WERI-Rb-1 (cell line): ENCODE data around the gene NOVA1.

Experiments used
- DNase-seq: peaks from one replicate; pipeline ENCODE4 v3.0.0-alpha.2; 2020
- H3K27ac ChIP-seq: fragments of 250-450 bp; sonication (Bioruptor Pico); 2 replicates; pipeline ENCODE4 v1.5.1; 2020; ENCODE audit warnings: mild to moderate bottlenecking, moderate library complexity
- H3K27me3 ChIP-seq: fragments of 250-450 bp; sonication (Bioruptor Pico); 2 replicates; pipeline ENCODE4 v1.5.1; 2021; ENCODE audit warnings: mild to moderate bottlenecking, low read depth, moderate library complexity; ENCODE audit not compliant: insufficient read depth, severe bottlenecking
- H3K36me3 ChIP-seq: fragments of 250-450 bp; sonication (Bioruptor Pico); 2 replicates; pipeline ENCODE4 v1.5.1; 2020; ENCODE audit warnings: mild to moderate bottlenecking, moderate library complexity
- H3K4me3 ChIP-seq: 2 replicates; pipeline ENCODE4 v1.5.1; 2011; ENCODE audit warnings: low read depth, mild to moderate bottlenecking, control low read depth, low read length
- H3K9me3 ChIP-seq: fragments of 250-450 bp; sonication (Bioruptor Pico); 2 replicates; pipeline ENCODE4 v1.5.1; 2021; ENCODE audit warnings: mild to moderate bottlenecking, moderate library complexity; ENCODE audit not compliant: severe bottlenecking
- CTCF ChIP-seq: IDR thresholded peaks from 2 replicates; pipeline ENCODE4 v1.5.1; 2011; ENCODE audit warnings: low read depth, mild to moderate bottlenecking, control low read depth, inconsistent platforms, low read length

Gene NOVA1

GRCh38 chr14:26621807-26622560 is 24.2 kb upstream of the NOVA1 start:
- no peak for TF ChIP-seq CTCF
- H3K9me3 ChIP-seq = no peaks in the 10 kb centered on the region
- H3K4me3 ChIP-seq = no peak overlapping the region
- DNase-seq = no peak
- no peaks in the 10 kb centered on the region for H3K36me3 ChIP-seq
- H3K27me3 ChIP-seq = peaks cover 4% of the 10 kb centered on the region
- H3K27ac ChIP-seq = no peak overlapping the region

- Histone ChIP-seq H3K4me3 (no peak overlapping the region), H3K9me3 (no peaks in the 10 kb centered on the region), H3K27ac (no peak overlapping the region), H3K36me3 (no peaks in the 10 kb centered on the region), H3K27me3 (peaks cover 4% of the 10 kb centered on the region)
- TF ChIP-seq CTCF = no peak
- DNase-seq = no peak
These were observed 23.5 kb upstream of the NOVA1 start for GRCh38 chr14:26621364-26621763.

GRCh38 chr14:26611259-26611658 is 13.4 kb upstream of the NOVA1 start:
- no peak overlapping the region for H3K27ac ChIP-seq
- H3K27me3 ChIP-seq = no peaks in the 10 kb centered on the region
- no peaks in the 10 kb centered on the region for H3K36me3 ChIP-seq
- H3K4me3 ChIP-seq = no peak overlapping the region
- no peak for DNase-seq
- TF ChIP-seq CTCF = no peak
- H3K9me3 ChIP-seq = peaks cover 9% of the 10 kb centered on the region

GRCh38 chr14:26606729-26607312 is 9.0 kb upstream of the NOVA1 start:
- no peak overlapping the region for H3K4me3 ChIP-seq
- no peaks in the 10 kb centered on the region for H3K9me3 ChIP-seq
- no peak for TF ChIP-seq CTCF
- H3K27me3 ChIP-seq = no peaks in the 10 kb centered on the region
- DNase-seq = no peak
- no peaks in the 10 kb centered on the region for H3K36me3 ChIP-seq
- H3K27ac ChIP-seq = no peak overlapping the region

- TF ChIP-seq CTCF = no peak
- no peaks in the 10 kb centered on the region for H3K27me3 ChIP-seq
These were observed 7.8 kb upstream of the NOVA1 start for GRCh38 chr14:26605602-26606001.

More at GRCh38 chr14:26605602-26606001, 7.8 kb upstream of the NOVA1 start:
- DNase-seq = peak; percentile 56
- Histone ChIP-seq H3K4me3 (no peak overlapping the region), H3K27ac (peak overlapping the region; percentile 35; the same call in 1 of the 2 replicates), H3K9me3 (no peaks in the 10 kb centered on the region), H3K36me3 (no peaks in the 10 kb centered on the region)
